GM18511 (cell line): ENCODE data around the gene SIL1.
"Not testable (repeated sequence)": the region's sequence is repeated elsewhere in the genome, so short reads cannot be mapped to it uniquely, and the experiment has no call there.

Experiments
- ATAC-seq: cut with Tn5 transposase; IDR thresholded peaks from one replicate; pipeline ENCODE4 v1.9.1; 2021; ENCODE audit warnings: mild to moderate bottlenecking, moderate library complexity; ENCODE audit not compliant: unreplicated experiment

The SIL1 gene

GRCh38 chr5:139205124-139205523 lies 7.0 kb upstream of the SIL1 start:
- no peak for ATAC-seq

GRCh38 chr5:139204196-139204595 lies 6.0 kb upstream of the SIL1 start:
- no peak for ATAC-seq

- ATAC-seq, result no peak
These were observed 1.2 kb upstream of the SIL1 start for GRCh38 chr5:139199321-139199720.

- ATAC-seq, result no peak
These were observed 1.7 kb downstream of the SIL1 start for GRCh38 chr5:139196296-139196956.

GRCh38 chr5:139194486-139194885 lies 3.7 kb downstream of the SIL1 start:
- ATAC-seq, result no peak

- ATAC-seq, result no peak
These were observed 4.2 kb downstream of the SIL1 start for GRCh38 chr5:139193928-139194327.

- not testable (repeated sequence) for ATAC-seq
These were observed 5.3 kb downstream of the SIL1 start for GRCh38 chr5:139192906-139193305.

- not testable (repeated sequence) for ATAC-seq
These were observed 6.2 kb downstream of the SIL1 start for GRCh38 chr5:139191954-139192353.

- ATAC-seq, result no peak
These were observed 8.0 kb downstream of the SIL1 start for GRCh38 chr5:139190125-139190524.

- ATAC-seq, result no peak
These were observed 9.5 kb downstream of the SIL1 start for GRCh38 chr5:139188558-139189270.

GRCh38 chr5:139186752-139187326 lies 11.3 kb downstream of the SIL1 start:
- no peak for ATAC-seq

- no peak for ATAC-seq
These were observed 11.9 kb downstream of the SIL1 start for GRCh38 chr5:139186261-139186660.

- no peak for ATAC-seq
These were observed 12.6 kb downstream of the SIL1 start for GRCh38 chr5:139185589-139185988.

- no peak for ATAC-seq
These were observed 14.7 kb downstream of the SIL1 start for GRCh38 chr5:139183502-139183901.

- ATAC-seq, result no peak
These were observed 15.5 kb downstream of the SIL1 start for GRCh38 chr5:139182528-139183296.

GRCh38 chr5:139181835-139182452 lies 16.2 kb downstream of the SIL1 start:
- no peak for ATAC-seq

GRCh38 chr5:139181322-139181730 lies 16.8 kb downstream of the SIL1 start:
- no peak for ATAC-seq

- ATAC-seq, result no peak
These were observed 17.3 kb downstream of the SIL1 start for GRCh38 chr5:139180850-139181249.

- ATAC-seq, result not testable (repeated sequence)
These were observed 18.2 kb downstream of the SIL1 start for GRCh38 chr5:139179778-139180513.

- ATAC-seq, result no peak
These were observed 19.2 kb downstream of the SIL1 start for GRCh38 chr5:139178935-139179334.
